Measurements from ENCODE around the gene SEMA4B.
"Not testable (repeated sequence)": the region's sequence is repeated elsewhere in the genome, so short reads cannot be mapped to it uniquely, and the experiment has no call there.

SEMA4B gene

GRCh38 chr15:90230071-90230494 lies 29.0 kb downstream of the SEMA4B start:
- no peak for DNase-seq

DNA sequence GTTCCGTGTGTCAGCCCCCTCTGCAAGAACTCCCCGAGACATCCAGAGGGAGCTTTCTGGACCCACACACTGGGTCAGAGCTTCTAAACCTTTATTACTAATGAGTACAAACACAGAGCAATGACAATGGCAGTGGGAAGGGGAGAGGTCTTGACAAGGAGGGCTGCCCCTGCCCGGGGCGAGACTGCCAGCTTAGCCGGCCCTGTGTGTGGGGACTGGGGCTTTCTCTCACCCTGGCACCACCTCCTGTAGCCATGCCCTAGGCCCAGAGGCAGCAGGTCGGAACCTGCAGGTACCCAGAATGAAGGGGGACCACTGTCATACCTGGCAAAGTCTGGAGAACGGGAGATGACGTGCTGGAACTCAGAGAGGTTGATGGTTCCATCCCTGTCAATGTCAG lies 29.5 kb downstream of the SEMA4B start:
- DNase-seq, result no peak

DNA sequence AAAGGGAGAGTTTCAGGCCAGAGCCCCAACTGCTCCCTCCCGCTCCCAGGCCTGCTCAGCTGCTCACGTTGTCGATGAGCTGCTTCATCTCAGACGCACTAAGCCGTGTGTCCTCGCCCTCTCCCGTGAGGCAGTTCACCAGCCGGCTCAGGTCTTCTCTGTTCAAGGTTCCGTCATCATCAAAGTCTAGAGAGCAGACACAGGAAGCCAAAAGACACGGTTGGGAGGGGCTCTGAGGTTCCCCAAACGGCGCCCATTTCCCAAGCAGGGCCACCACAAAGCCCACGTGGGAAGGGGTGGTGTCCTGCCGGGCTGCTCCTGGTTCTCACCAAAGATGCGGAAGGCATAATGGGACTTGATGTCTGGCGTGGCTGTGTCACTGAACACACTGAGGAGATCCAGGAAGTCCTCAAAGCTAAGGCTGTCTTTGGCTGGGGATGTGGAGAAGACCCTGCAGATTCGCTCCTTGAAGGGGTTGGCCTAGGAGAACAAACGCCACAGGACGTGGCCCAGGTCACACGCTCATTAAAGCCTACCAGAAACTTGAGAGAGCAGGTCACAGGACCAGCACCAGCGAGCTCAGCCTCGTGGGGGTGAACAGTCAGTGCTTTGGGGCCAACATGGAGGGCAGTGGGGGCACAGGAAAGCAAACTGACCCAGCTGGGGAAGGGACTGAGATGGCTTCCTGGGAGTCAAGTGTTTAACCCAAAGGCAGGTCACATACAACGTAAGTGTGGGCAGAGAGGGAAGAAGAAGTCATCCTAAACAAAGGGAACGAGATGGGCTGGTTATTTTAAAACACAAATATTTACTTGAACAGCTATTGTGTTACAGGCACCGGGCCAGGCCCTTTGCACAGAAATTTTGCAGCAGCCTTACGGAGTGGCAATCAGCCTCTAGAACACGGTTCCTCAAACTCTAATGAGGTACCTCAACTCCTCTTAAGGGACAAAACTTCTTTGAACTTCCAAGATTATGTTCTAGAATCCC lies 30.2 kb downstream of the SEMA4B start:
- no peak for DNase-seq

- DNase-seq, result no peak
These were observed 31.1 kb downstream of the SEMA4B start for GRCh38 chr15:90232196-90232595.

GRCh38 chr15:90232941-90233386 lies 31.8 kb downstream of the SEMA4B start:
- DNase-seq, result no peak

- DNase-seq, result peak; percentile 39
These were observed 32.4 kb downstream of the SEMA4B start, which contains the start of gene CIB1 for GRCh38 chr15:90233387-90234095. CIB1 (minus strand) TSS chr15:90233941; CDS start chr15:90233885, 56 bp downstream.

DNA sequence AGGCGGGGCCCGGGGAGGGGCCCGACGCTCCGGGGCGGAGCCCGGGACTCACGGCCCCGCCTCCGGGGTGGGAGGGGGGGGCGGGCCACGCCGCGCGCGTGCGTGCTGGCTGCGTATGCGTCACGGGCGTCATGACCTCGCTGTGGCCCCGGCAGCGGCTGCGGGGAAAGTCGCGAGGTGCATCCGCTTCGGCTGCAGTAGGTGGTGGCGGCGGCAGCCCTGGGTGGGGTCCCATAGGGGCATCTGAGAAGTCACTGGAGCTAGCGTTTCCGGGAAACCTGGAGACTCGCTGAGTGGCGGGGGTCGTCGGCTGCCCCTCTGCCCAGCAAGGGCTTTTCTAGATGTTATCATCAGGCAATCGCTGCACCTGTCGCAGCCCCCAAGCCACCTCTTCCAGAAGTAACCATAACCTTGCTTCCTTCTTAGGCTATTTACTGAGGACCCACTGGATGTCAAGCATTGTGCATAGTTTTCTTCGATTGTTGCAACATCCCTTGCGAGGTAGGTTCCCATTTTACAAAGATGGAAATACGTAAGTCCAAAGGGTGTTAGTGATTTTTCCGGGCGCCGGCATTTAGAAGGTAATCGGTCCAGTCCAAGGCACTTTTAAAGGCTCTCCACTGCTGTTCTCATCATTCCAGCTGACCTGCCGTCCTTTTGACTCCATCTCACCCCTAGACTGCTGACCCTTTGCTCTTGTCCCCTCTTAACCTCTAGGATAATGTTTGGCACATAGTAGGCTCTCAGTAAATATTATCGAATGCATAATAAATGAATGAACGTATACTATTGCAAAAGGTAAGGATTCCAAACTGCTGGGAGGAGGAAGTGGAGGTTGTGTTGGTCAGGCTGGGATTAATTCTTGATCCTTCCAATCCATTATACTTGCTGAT lies 33.2 kb downstream of the SEMA4B start, which contains the start of gene GDPGP1:
GDPGP1 (plus strand) TSS at position 114 of the 893 bp plus-strand sequence. CDS start 6,700 bp downstream, outside the sequence.
- DNase-seq, result no peak

DNA sequence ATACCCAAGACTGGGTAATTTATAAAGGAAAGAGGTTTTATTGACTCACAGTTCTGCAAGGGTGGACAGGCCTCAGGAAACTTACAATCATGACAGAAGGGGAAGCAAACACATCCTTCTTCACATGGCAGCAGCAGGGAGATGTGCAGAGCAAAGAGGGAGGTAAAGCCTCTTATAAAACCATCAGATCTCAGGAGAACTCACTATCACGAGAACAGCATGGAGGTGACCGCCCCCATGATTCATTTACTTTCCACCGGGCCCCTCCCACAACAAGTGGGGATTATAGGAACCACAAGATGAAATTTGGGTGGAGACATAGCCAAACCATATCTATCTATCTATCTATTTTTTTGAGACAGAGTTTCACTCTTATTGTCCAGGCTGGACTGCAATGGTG lies 38.2 kb downstream of the SEMA4B start:
- no peak for DNase-seq

DNA sequence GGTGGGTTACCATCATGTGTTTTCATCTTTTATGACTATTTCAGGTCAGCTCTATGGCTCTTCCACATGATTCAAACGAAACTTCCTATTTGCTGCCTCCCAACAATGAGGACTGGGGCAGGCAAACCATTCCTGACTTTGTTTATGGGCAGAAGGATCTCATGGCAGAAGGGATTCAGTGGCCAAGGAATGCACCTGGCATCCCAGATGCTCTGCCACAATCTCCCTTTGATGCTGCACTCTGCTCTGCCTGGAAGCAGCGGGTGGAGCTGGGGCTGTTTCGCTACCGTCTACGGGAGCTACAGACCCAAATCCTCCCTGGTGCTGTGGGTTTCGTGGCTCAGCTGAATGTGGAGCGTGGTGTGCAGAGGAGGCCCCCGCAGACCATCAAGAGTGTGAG lies 39.7 kb downstream of the SEMA4B start:
- DNase-seq, result no peak

DNA sequence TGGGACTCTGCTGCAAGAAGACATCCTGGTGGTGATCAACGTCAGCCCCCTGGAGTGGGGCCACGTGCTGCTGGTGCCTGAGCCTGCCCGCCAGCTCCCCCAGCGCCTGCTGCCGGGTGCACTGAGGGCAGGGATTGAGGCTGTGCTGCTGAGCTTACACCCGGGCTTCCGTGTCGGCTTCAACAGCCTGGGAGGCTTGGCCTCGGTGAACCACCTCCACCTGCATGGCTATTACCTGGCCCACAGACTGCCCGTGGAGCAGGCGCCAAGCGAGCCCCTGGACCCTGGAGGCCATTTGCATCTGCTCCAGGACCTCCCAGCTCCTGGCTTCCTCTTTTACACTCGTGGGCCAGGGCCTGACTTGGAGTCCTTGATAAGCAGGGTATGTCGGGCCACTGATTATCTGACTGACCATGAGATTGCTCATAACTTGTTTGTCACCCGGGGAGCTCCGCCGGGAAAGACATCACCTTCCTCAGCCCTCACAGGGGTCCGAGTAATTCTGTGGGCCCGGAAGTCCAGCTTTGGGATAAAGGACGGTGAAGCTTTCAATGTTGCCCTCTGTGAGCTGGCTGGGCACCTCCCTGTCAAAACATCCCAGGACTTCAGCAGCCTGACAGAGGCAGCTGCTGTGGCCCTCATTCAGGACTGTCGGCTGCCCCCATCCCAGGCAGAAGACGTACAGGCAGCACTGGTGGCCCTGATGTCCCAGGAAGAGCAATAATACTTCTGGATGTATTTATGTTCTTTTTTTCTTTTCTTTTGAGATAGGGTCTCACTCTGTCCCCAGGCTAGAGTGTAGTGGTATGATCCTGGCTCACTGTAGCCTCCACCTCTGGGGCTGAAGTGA lies 40.4 kb downstream of the SEMA4B start:
- DNase-seq, result no peak

- no peak for DNase-seq
These were observed 43.0 kb downstream of the SEMA4B start for GRCh38 chr15:90243943-90244639.

DNA sequence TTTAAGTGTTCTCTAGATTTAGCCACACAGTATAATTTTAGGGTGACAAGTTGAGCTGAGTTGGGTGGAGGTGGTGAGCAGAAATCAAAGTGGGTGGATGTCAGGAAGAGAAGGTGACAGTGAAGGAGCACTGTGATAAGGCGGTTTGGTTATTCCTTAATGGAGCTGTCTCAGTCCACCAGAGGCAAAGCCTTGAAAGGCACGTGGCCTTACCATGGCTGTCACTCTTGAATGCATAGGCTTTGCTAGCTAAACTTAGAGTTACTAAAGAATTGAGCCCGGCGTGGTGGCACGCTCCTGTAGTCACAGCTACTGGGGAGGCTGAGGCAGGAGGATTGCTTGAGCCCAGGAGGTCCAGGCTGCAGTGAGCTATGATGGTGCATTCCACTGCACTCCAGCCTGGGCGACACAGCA lies 47.7 kb downstream of the SEMA4B start:
- no peak for DNase-seq

DNA sequence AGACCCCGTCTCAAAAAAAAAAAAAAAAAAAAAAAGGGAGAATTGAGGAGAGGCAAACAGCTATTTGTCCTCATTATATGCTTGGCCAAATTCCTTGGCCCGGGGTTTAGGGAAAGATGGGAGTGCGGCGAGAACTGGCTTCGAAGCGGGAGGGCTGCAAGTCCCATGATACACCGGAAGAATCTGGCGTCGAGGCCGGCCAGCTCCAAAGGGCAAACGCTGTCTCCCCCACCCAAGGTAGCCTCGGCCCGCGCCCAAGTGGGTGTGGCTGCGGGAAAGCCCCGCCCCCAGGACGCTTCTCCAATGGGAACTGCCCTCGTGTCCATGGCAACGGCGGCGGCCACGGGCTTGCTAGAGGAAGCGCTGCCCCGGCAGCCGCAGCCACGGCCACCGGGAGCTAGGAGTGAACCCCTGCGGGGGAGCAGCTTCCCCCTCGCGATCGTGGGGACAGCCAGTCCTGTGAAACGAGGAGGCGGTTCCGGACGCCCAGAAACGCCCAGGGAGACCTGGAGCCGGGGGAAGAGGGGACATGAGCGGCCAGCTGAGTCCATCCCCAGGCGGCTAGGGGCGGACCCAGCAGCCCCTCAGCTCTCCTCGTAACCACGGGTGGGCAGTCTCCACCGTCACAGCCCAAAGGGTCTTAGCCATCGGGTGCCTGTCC lies 48.2 kb downstream of the SEMA4B start, which contains the start of gene TTLL13:
TTLL13 (plus strand) TSS at position 354 of the 661 bp plus-strand sequence. CDS start 1,075 bp downstream, outside the sequence.
- peak; percentile 63 for DNase-seq

DNA sequence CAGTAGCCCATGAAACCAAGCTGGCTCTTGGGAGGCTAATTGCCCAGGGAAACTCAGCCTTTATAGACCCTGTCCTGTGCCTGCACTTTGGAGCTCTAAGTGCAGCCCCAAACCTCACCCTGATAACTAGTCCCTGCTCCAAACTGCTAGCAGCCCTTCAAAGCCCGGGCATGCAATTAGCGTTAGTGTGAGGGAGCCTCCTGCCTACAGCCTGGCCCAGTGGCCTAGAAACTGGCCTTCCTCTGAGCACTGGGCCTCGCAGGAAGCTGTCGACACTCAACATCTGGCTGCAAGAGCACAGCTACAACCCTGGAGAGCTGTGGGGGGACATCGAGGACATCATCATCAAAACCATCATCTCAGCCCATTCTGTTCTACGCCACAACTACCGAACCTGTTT lies 56.6 kb downstream of the SEMA4B start:
- DNase-seq, result no peak

- DNase-seq, result no peak
These were observed 58.4 kb downstream of the SEMA4B start for GRCh38 chr15:90259524-90259923.

- DNase-seq, result not testable (repeated sequence)
These were observed 59.6 kb downstream of the SEMA4B start for GRCh38 chr15:90260731-90261130.

GRCh38 chr15:90261811-90262210 lies 60.7 kb downstream of the SEMA4B start:
- no peak for DNase-seq

DNA sequence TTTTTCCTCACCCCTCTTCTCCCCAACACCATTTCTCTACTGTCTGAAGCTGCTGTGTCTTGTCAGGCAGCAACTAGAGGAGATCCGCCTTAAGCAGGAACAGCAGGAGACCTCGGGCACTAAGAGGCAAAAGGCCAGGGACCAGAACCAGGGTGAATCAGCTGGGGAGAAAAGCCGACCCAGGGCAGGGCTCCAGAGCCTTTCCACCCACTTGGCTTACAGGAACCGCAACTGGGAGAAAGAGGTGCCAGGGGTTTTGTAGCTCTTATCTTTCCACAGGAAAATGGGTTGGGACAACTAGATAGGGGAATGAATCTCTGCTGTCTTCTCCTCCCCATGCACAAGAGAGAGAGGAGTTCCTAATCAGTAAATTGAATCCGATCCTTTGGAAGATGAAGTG lies 61.3 kb downstream of the SEMA4B start:
- DNase-seq, result no peak

- DNase-seq, result no peak
These were observed 63.5 kb downstream of the SEMA4B start for GRCh38 chr15:90264671-90265070.
